Liver (tissue), 9 donors: ENCODE results near the gene CTPS2. TPM values are rescaled to one million over a fixed set of nuclear protein-coding genes. Genes with fewer than 3 reads are reported as not detected.

Experiments used
- DNase-seq: peaks from one replicate; pipeline ENCODE4 v3.0.0-alpha.2; 2017; ENCODE audit warnings: low spot score
- H3K27ac ChIP-seq, 2 donors: one replicate each; pipeline ENCODE4 v1.7.0; 2013; ENCODE audit warnings: inconsistent platforms in 2 of 2, low read length in 2 of 2, control low read depth in 1 of 2, low read depth in 1 of 2, mild to moderate bottlenecking in 1 of 2
- H3K27me3 ChIP-seq, 4 donors: one replicate each; pipeline versions ENCODE4 v1.6.1 to v1.7.0; 2013; ENCODE audit warnings: low read length in 3 of 4, inconsistent platforms in 1 of 4, mild to moderate bottlenecking in 1 of 4, moderate library complexity in 1 of 4; ENCODE audit not compliant: control insufficient read depth in 4 of 4, insufficient read depth in 4 of 4
- H3K36me3 ChIP-seq, 4 donors: one replicate each; pipeline versions ENCODE4 v1.6.1 to v1.7.0; 2013; ENCODE audit warnings: low read length in 3 of 4, mild to moderate bottlenecking in 3 of 4, low read depth in 1 of 4, moderate library complexity in 1 of 4; ENCODE audit not compliant: control insufficient read depth in 4 of 4, insufficient read depth in 3 of 4
- H3K4me1 ChIP-seq, 4 donors: one replicate each; pipeline versions ENCODE4 v1.6.1 to v1.7.0; 2013; ENCODE audit warnings: low read length in 3 of 4, mild to moderate bottlenecking in 3 of 4, moderate library complexity in 1 of 4; ENCODE audit not compliant: control insufficient read depth in 4 of 4, insufficient read depth in 4 of 4
- H3K4me3 ChIP-seq, 3 donors: one replicate each; pipeline versions ENCODE4 v1.6.1 to v1.7.0; 2013; ENCODE audit warnings: low read length in 3 of 3, control low read depth in 1 of 3, low read depth in 1 of 3, mild to moderate bottlenecking in 1 of 3
- H3K9ac ChIP-seq, 2 donors: one replicate each; pipeline ENCODE4 v1.7.0; 2013; ENCODE audit warnings: low read length in 2 of 2, mild to moderate bottlenecking in 2 of 2, moderate library complexity in 2 of 2, control low read depth in 1 of 2, low read depth in 1 of 2
- H3K9me3 ChIP-seq, 4 donors: one replicate each; pipeline versions ENCODE4 v1.6.1 to v1.7.0; 2013; ENCODE audit warnings: low read length in 3 of 4; ENCODE audit not compliant: control insufficient read depth in 4 of 4
- FOXA1 ChIP-seq: IDR thresholded peaks from 2 replicates; pipeline ENCODE4 v1.6.1; 2016; ENCODE audit warnings: antibody characterized with exemption
- FOXA2 ChIP-seq: IDR thresholded peaks from 2 replicates; pipeline ENCODE4 v1.6.1; 2016; ENCODE audit warnings: antibody characterized with exemption
- HNF4A ChIP-seq, 2 donors: conservative IDR thresholded peaks; 2 replicates each; pipeline ENCODE4 v1.6.1; 2016; ENCODE audit warnings: antibody characterized with exemption in 2 of 2, mild to moderate bottlenecking in 2 of 2
- NR2F2 ChIP-seq: IDR thresholded peaks from 2 replicates; pipeline ENCODE4 v1.6.1; 2016; ENCODE audit warnings: antibody characterized with exemption
- RAD21 ChIP-seq, 2 donors: IDR thresholded peaks; 2 replicates each; pipeline ENCODE4 v1.6.1; 2016; ENCODE audit warnings: antibody characterized with exemption in 2 of 2, mild to moderate bottlenecking in 2 of 2
- RXRA ChIP-seq, 2 donors: IDR thresholded peaks; 2 replicates each; pipeline ENCODE4 v1.6.1; 2017 to 2018; ENCODE audit warnings: antibody characterized with exemption in 2 of 2, mild to moderate bottlenecking in 1 of 2
- SP1 ChIP-seq: IDR thresholded peaks from 2 replicates; pipeline ENCODE4 v1.6.1; 2018; ENCODE audit warnings: antibody characterized with exemption, mild to moderate bottlenecking
- YY1 ChIP-seq: IDR thresholded peaks from 2 replicates; pipeline ENCODE4 v1.6.1; 2016; ENCODE audit warnings: antibody characterized with exemption, mild to moderate bottlenecking
- ZBTB33 ChIP-seq: IDR thresholded peaks from 2 replicates; pipeline ENCODE4 v1.6.1; 2016; ENCODE audit warnings: antibody characterized with exemption
- whole genome bisulfite sequencing: extraction: QIAGEN DNeasy Blood & Tissue Kit; methylation state at CpG from one replicate; pipeline ENCODE4 v1.1.7; 2013; 5-methylcytosine and 5-hydroxymethylcytosine counted together
- polyA plus RNA-seq, 2 donors: library from polyadenylated mRNA; stranded (reverse) in 1 of 2; unstranded in 1 of 2; fragments of 200-250 nt in 1 of 2; fragments of >200 nt in 1 of 2; fragmentation: Nextera tagmentation in 1 of 2; extraction: Ambion mirVana in 1 of 2; gene quantifications; one replicate each; pipeline versions ENCODE4 v1.2.1 to v1.2.3, GENCODE V29; 2013 to 2015
- total RNA-seq, 2 donors: library from RNA; depleted of rRNA; stranded (reverse); fragments of >200 nt; gene quantifications; one replicate each; pipeline ENCODE4 v1.2.3, GENCODE V29; 2014
- TF ChIP-seq, protein P1 (sequence below): fragments of 150-350 bp; IDR thresholded peaks from 2 replicates; pipeline ENCODE4 v1.5.1; 2017; ENCODE audit warnings: improper control_type of control experiment, low read depth, low read length; ENCODE audit not compliant: missing input control
- TF ChIP-seq, protein P2 (sequence below): IDR thresholded peaks from 2 replicates; pipeline ENCODE4 v1.6.1; 2016; ENCODE audit warnings: antibody characterized with exemption
- donor health status: healthy.
- donor health status: healthy.
- donor health status: healthy.
- donor health status: healthy.
- donor health status: healthy.

The CTPS2 gene
- total and polyA plus RNA-seq, 4 donors = 3.0 to 11.2 (median 7.2) TPM

GRCh38 chrX:16696956-16697355, 15.5 kb downstream of the CTPS2 start (continued):
- TF ChIP-seq, protein P1, sequence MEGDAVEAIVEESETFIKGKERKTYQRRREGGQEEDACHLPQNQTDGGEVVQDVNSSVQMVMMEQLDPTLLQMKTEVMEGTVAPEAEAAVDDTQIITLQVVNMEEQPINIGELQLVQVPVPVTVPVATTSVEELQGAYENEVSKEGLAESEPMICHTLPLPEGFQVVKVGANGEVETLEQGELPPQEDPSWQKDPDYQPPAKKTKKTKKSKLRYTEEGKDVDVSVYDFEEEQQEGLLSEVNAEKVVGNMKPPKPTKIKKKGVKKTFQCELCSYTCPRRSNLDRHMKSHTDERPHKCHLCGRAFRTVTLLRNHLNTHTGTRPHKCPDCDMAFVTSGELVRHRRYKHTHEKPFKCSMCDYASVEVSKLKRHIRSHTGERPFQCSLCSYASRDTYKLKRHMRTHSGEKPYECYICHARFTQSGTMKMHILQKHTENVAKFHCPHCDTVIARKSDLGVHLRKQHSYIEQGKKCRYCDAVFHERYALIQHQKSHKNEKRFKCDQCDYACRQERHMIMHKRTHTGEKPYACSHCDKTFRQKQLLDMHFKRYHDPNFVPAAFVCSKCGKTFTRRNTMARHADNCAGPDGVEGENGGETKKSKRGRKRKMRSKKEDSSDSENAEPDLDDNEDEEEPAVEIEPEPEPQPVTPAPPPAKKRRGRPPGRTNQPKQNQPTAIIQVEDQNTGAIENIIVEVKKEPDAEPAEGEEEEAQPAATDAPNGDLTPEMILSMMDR = no peak
- TF ChIP-seq NR2F2 (no peak), RXRA (IDR thresholded peaks at IDR 0.05) (no peak), RAD21 (IDR thresholded peaks at IDR 0.05) (no peak), FOXA2 (no peak)
- TF ChIP-seq, protein P2, sequence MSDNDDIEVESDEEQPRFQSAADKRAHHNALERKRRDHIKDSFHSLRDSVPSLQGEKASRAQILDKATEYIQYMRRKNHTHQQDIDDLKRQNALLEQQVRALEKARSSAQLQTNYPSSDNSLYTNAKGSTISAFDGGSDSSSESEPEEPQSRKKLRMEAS = no peak

GRCh38 chrX:16695079-16695676, 17.3 kb downstream of the CTPS2 start:
- Histone ChIP-seq H3K9me3 (no peaks in the 10 kb centered on the region), H3K27ac (no peak overlapping the region), H3K9ac (no peak overlapping the region), H3K27me3 (peaks cover 0 to 2% (median 0%) of the 10 kb centered on the region in 4 donors), H3K36me3 (peaks cover 0 to 16% (median 10%) of the 10 kb centered on the region in 4 donors), H3K4me1 (peaks cover 0 to 3% (median 1%) of the 10 kb centered on the region in 4 donors), H3K4me3 (no peak overlapping the region)
- DNase-seq = peak; percentile 73
- 53% methylated on average over 10 of the region's 10 CpGs for WGBS
- TF ChIP-seq RAD21 (IDR thresholded peaks at IDR 0.05) = peak; percentile 72 to 84
- TF ChIP-seq HNF4A (conservative IDR thresholded peaks at IDR 0.05) = no peak
- TF ChIP-seq SP1 = no peak
- TF ChIP-seq, protein P1 = peak; percentile 90
- TF ChIP-seq FOXA2 = no peak
- TF ChIP-seq YY1 = no peak
- TF ChIP-seq, protein P2 = no peak
- no peak for TF ChIP-seq FOXA1
- no peak for TF ChIP-seq ZBTB33

- Histone ChIP-seq H3K27me3 (no peaks in the 10 kb centered on the region), H3K9me3 (no peaks in the 10 kb centered on the region), H3K9ac (no peak overlapping the region), H3K4me1 (peaks cover 0 to 5% (median 2%) of the 10 kb centered on the region in 4 donors), H3K27ac (no peak overlapping the region), H3K36me3 (peaks cover 0 to 14% (median 10%) of the 10 kb centered on the region in 4 donors), H3K4me3 (no peak overlapping the region)
- WGBS = 97% methylated on average over 3 of the region's 3 CpGs
- DNase-seq = no peak
- TF ChIP-seq, protein P1 = no peak
- no peak for TF ChIP-seq YY1
These were observed 25.0 kb downstream of the CTPS2 start for GRCh38 chrX:16687514-16687913.
